Liver (tissue), 9 donors: Measurements from ENCODE around the gene MCU. TPM values are rescaled to one million over a fixed set of nuclear protein-coding genes. Genes with fewer than 3 reads are reported as not detected.

Experiments
- DNase-seq: peaks from one replicate; pipeline ENCODE4 v3.0.0-alpha.2; 2017; ENCODE audit warnings: low spot score
- H3K27ac ChIP-seq, 2 donors: one replicate each; pipeline ENCODE4 v1.7.0; 2013; ENCODE audit warnings: inconsistent platforms in 2 of 2, low read length in 2 of 2, control low read depth in 1 of 2, low read depth in 1 of 2, mild to moderate bottlenecking in 1 of 2
- H3K27me3 ChIP-seq, 4 donors: one replicate each; pipeline versions ENCODE4 v1.6.1 to v1.7.0; 2013; ENCODE audit warnings: low read length in 3 of 4, inconsistent platforms in 1 of 4, mild to moderate bottlenecking in 1 of 4, moderate library complexity in 1 of 4; ENCODE audit not compliant: control insufficient read depth in 4 of 4, insufficient read depth in 4 of 4
- H3K36me3 ChIP-seq, 4 donors: one replicate each; pipeline versions ENCODE4 v1.6.1 to v1.7.0; 2013; ENCODE audit warnings: low read length in 3 of 4, mild to moderate bottlenecking in 3 of 4, low read depth in 1 of 4, moderate library complexity in 1 of 4; ENCODE audit not compliant: control insufficient read depth in 4 of 4, insufficient read depth in 3 of 4
- H3K4me1 ChIP-seq, 4 donors: one replicate each; pipeline versions ENCODE4 v1.6.1 to v1.7.0; 2013; ENCODE audit warnings: low read length in 3 of 4, mild to moderate bottlenecking in 3 of 4, moderate library complexity in 1 of 4; ENCODE audit not compliant: control insufficient read depth in 4 of 4, insufficient read depth in 4 of 4
- H3K4me3 ChIP-seq, 3 donors: one replicate each; pipeline versions ENCODE4 v1.6.1 to v1.7.0; 2013; ENCODE audit warnings: low read length in 3 of 3, control low read depth in 1 of 3, low read depth in 1 of 3, mild to moderate bottlenecking in 1 of 3
- H3K9ac ChIP-seq, 2 donors: one replicate each; pipeline ENCODE4 v1.7.0; 2013; ENCODE audit warnings: low read length in 2 of 2, mild to moderate bottlenecking in 2 of 2, moderate library complexity in 2 of 2, control low read depth in 1 of 2, low read depth in 1 of 2
- H3K9me3 ChIP-seq, 4 donors: one replicate each; pipeline versions ENCODE4 v1.6.1 to v1.7.0; 2013; ENCODE audit warnings: low read length in 3 of 4; ENCODE audit not compliant: control insufficient read depth in 4 of 4
- ATF3 ChIP-seq: IDR thresholded peaks from 2 replicates; pipeline ENCODE4 v1.6.1; 2016; ENCODE audit warnings: antibody characterized with exemption
- CTCF ChIP-seq: fragments of 150-350 bp; IDR thresholded peaks from 2 replicates; pipeline ENCODE4 v1.5.1; 2017; ENCODE audit warnings: improper control_type of control experiment, low read depth, low read length; ENCODE audit not compliant: missing input control
- EGR1 ChIP-seq, 2 donors: IDR thresholded peaks; 2 replicates each; pipeline ENCODE4 v1.6.1; 2016 to 2018; ENCODE audit warnings: antibody characterized with exemption in 2 of 2, low read depth in 2 of 2
- HNF4G ChIP-seq: IDR thresholded peaks from 2 replicates; pipeline ENCODE4 v1.6.1; 2016; ENCODE audit warnings: antibody characterized with exemption
- JUND ChIP-seq, 2 donors: IDR thresholded peaks; 2 replicates each; pipeline ENCODE4 v1.6.1; 2016; ENCODE audit warnings: antibody characterized with exemption in 2 of 2
- NR2F2 ChIP-seq: IDR thresholded peaks from 2 replicates; pipeline ENCODE4 v1.6.1; 2016; ENCODE audit warnings: antibody characterized with exemption
- RAD21 ChIP-seq, 2 donors: IDR thresholded peaks; 2 replicates each; pipeline ENCODE4 v1.6.1; 2016; ENCODE audit warnings: antibody characterized with exemption in 2 of 2, mild to moderate bottlenecking in 2 of 2
- RXRA ChIP-seq, 2 donors: IDR thresholded peaks; 2 replicates each; pipeline ENCODE4 v1.6.1; 2017 to 2018; ENCODE audit warnings: antibody characterized with exemption in 2 of 2, mild to moderate bottlenecking in 1 of 2
- TAF1 ChIP-seq: conservative IDR thresholded peaks from 2 replicates; pipeline ENCODE4 v1.6.1; 2016; ENCODE audit warnings: antibody characterized with exemption, mild to moderate bottlenecking
- YY1 ChIP-seq: IDR thresholded peaks from 2 replicates; pipeline ENCODE4 v1.6.1; 2016; ENCODE audit warnings: antibody characterized with exemption, mild to moderate bottlenecking
- ZBTB33 ChIP-seq: IDR thresholded peaks from 2 replicates; pipeline ENCODE4 v1.6.1; 2016; ENCODE audit warnings: antibody characterized with exemption
- WGBS: extraction: QIAGEN DNeasy Blood & Tissue Kit; methylation state at CpG from one replicate; pipeline ENCODE4 v1.1.7; 2013; 5-methylcytosine and 5-hydroxymethylcytosine counted together
- polyA plus RNA-seq, 2 donors: library from polyadenylated mRNA; stranded (reverse) in 1 of 2; unstranded in 1 of 2; fragments of 200-250 nt in 1 of 2; fragments of >200 nt in 1 of 2; fragmentation: Nextera tagmentation in 1 of 2; extraction: Ambion mirVana in 1 of 2; gene quantifications; one replicate each; pipeline versions ENCODE4 v1.2.1 to v1.2.3, GENCODE V29; 2013 to 2015
- total RNA-seq, 2 donors: library from RNA; depleted of rRNA; stranded (reverse); fragments of >200 nt; gene quantifications; one replicate each; pipeline ENCODE4 v1.2.3, GENCODE V29; 2014
- donor health status: healthy.
- donor health status: healthy.
- donor health status: healthy.
- donor health status: healthy.
- donor health status: healthy.

MCU gene
- total and polyA plus RNA-seq, 4 donors, result 6.4 to 13.0 (median 8.8) TPM

GRCh38 chr10:72658696-72659400, 33.1 kb upstream of the MCU start:
- Histone ChIP-seq H3K36me3 (no peaks in the 10 kb centered on the region), H3K4me3 (no peak overlapping the region), H3K9ac (no peak overlapping the region), H3K27me3 (no peaks in the 10 kb centered on the region), H3K9me3 (no peaks in the 10 kb centered on the region), H3K27ac (no peak overlapping the region), H3K4me1 (no peaks in the 10 kb centered on the region)
- TF ChIP-seq EGR1 (IDR thresholded peaks at IDR 0.05; ENCODE audit: low read depth in 2 of 2) (no peak), ATF3 (no peak), YY1 (no peak), JUND (IDR thresholded peaks at IDR 0.05) (no peak), CTCF (no peak), RXRA (IDR thresholded peaks at IDR 0.05) (no peak)
- WGBS, result 82% methylated on average over 5 of the region's 5 CpGs
- no peak for DNase-seq

- no peaks in the 10 kb centered on the region for H3K4me1 ChIP-seq
- 96% methylated on average over 8 of the region's 8 CpGs for WGBS
- H3K9ac ChIP-seq, result no peak overlapping the region
- no peaks in the 10 kb centered on the region for H3K36me3 ChIP-seq
- H3K9me3 ChIP-seq, result no peaks in the 10 kb centered on the region
- H3K27me3 ChIP-seq, result no peaks in the 10 kb centered on the region
- no peak for DNase-seq
- H3K4me3 ChIP-seq, result no peak overlapping the region
- TF ChIP-seq TAF1, result no peak
- no peak for TF ChIP-seq CTCF
- no peak for TF ChIP-seq NR2F2
- no peak for TF ChIP-seq RXRA (IDR thresholded peaks at IDR 0.05)
- TF ChIP-seq YY1, result no peak
- TF ChIP-seq ZBTB33, result no peak
- no peak for TF ChIP-seq RAD21 (IDR thresholded peaks at IDR 0.05)
- no peak for TF ChIP-seq ATF3
- TF ChIP-seq HNF4G, result no peak
- H3K27ac ChIP-seq, result no peak overlapping the region
Observed at GRCh38 chr10:72659694-72660093, 32.2 kb upstream of the MCU start.
